Activated CD8-positive, alpha-beta memory T cell treated with anti-CD3 and anti-CD28 coated beads for 48 hours (primary cell): Measurements from ENCODE around the gene GUF1.

Source experiments
- DNase-seq, 3 experiments: peaks; one replicate each; pipeline ENCODE4 v3.0.0-alpha.2; 2020; ENCODE audit warnings: low read depth in 2 of 3, low spot score in 2 of 3

GUF1 gene, protein sequence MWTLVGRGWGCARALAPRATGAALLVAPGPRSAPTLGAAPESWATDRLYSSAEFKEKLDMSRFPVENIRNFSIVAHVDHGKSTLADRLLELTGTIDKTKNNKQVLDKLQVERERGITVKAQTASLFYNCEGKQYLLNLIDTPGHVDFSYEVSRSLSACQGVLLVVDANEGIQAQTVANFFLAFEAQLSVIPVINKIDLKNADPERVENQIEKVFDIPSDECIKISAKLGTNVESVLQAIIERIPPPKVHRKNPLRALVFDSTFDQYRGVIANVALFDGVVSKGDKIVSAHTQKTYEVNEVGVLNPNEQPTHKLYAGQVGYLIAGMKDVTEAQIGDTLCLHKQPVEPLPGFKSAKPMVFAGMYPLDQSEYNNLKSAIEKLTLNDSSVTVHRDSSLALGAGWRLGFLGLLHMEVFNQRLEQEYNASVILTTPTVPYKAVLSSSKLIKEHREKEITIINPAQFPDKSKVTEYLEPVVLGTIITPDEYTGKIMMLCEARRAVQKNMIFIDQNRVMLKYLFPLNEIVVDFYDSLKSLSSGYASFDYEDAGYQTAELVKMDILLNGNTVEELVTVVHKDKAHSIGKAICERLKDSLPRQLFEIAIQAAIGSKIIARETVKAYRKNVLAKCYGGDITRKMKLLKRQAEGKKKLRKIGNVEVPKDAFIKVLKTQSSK

DNA sequence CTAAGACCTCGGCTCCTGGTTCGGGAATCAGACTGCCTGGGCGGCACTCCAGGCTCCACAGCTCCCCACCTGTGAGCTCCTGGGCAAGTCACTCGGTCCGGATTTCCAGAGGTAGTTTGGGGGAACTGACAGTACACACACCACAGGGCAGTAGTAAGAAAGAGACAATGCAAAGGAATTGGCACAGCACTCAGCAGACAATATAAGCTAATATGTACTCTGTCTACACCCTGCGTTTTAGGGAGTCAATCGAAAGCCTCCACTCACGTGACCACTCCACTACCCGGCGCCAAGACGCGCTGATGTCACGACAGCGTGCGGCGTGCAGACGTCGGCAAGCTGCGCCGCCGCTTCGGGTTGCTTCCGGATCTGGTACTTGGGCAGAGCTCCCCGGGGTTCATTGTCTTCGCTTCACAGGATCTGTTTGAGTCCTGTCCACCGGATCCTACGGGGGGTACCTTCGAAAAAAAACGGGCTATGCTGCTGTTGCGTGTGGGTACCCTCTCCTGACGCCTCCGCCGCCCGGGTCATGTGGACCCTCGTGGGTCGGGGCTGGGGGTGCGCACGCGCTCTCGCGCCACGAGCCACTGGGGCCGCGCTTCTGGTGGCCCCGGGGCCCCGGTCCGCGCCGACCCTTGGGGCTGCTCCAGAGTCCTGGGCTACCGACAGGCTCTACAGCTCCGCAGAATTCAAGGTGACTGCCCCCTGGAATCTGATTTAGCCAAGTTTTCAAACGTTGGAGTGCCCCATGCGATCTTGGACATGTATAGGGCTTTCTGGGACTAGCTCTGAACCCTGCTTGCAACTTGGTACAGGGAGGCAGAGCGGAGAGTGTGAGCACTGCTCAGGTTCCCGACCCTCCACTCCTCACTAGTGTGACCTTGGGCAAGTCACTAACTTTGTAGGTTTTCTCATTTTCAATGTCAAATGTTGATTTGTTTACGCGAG, at the start of gene GUF1:
Gene GUF1 (plus strand): TSS at position 327 of the 948 bp plus-strand sequence. CDS start 203 bp downstream, at position 530.
- peak; percentile 60 to 73 (median 64) for DNase-seq

DNA sequence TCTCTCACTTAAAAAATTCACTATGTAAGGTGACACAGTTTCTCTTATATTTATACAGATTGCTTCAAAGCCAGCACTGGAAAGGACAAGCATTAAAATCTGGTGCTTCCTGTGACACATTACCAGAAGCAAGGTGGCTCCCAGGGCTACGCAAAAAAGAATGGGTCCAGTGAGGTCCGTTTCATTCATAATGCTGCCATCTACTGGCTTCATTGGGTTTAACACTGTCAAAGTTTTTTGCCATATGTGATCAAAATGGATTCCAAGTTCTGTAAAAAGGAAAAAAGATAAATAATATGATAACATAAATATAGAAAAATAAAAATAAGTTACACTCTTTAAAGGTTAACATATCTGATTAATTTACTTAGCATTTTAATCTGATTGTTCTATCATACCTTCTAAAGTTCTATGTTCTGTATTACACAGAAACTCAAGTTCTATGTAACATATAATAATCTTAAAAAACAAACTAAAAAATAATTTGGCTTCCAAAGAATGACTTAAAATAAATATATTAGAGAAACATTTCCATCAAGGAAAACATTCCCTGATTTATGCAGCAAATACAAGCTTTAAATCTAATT, 48.8 kb upstream of the GUF1 start:
- DNase-seq, result peak in 1 of 3 experiments; percentile 2

DNA sequence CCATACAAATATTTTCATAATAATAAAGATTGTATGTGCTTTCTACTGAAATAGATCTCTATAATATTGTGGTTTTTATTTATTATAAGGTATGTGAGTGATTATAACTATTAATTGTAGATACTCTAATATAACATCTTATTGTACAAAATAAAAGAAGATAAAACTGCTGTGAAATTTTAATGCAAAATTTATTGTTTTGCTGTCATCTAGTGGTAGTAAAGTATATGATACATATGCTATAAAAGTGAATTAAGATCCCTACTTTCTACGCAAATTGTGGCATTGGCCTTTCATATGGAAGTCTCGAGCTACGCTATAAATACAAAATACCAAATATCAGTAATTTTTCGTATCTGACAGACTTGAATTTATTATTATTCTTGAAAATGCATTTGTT, 46.1 kb upstream of the GUF1 start:
- no peak for DNase-seq

DNA sequence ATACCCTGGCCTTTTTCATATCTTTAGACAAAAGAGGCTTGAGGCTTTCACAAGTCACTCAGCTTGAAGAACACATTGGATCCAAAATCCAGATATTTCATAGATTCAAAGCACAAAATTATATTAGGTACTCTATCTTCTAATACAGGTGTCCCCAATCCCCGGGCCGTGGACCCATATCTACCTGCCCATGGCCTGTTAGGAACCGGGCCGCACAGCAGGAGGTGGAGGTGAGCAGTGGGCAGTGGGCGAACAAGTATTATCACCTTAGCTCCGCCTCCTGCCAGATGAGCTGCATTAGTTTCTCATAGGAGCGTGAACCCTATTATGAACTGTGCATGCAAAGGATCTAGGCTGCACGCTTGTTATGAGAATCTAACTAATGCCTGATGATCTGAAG, 45.5 kb upstream of the GUF1 start:
- no peak for DNase-seq

DNA sequence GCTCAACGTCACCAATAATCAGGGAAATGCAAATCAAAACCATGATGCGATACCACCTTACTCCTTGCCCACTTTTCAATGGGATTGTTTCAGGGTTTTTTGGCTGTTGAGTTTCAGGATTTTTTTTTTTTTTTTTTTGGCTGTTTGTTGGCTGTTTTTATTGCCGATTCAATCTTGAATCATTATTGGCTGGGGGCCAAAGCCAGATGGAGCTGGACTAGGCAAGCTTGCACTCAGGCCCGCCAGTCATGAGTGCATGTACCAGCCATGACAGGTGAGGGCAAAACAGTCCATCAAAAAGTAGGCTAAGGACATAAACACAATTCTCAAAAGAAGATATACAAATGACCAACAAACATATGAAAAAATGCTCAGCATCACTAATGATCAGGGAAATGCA, 40.1 kb upstream of the GUF1 start:
- no peak for DNase-seq

DNA sequence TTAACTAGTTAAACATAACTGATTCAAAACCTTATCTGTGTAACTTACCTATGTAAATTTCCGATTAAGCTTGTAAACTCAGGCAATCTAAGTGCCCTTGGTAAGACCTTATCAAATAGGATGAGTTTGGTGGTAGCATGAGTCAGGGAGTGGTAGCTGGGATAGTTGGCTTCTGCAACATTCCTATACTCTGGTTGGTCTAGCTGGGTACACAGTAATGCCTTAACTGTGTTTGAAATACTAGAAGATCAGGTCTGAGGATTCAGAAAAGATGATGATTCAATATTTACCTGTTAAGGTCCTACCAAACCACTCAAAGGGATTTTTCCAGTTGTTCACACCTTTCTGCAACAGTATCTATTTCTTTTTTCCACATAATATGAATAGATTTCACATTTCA, 32.1 kb upstream of the GUF1 start:
- no peak for DNase-seq

DNA sequence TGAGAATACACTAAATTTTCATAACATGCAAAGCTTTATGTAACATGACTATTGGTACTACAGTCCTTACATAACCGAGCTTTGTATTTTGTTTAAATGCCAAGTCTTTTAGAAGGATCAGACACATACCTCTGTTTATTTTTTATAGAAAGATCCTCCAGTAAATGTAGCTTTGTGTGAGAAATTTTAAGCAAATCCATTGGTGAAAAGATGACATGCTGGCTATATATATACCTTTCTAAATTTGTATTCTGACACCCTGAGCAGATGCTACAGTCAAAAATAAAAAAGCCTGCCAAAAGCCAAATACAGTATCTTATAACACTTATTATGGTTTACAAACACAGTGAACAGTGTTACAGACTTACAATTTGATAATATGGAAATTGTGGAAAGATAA, 26.8 kb upstream of the GUF1 start, which contains the start of gene YIPF7:
Gene YIPF7 (minus strand): TSS at position 201 of the 400 bp plus-strand sequence. CDS start 1,525 bp downstream, outside the sequence.
- no peak for DNase-seq

DNA sequence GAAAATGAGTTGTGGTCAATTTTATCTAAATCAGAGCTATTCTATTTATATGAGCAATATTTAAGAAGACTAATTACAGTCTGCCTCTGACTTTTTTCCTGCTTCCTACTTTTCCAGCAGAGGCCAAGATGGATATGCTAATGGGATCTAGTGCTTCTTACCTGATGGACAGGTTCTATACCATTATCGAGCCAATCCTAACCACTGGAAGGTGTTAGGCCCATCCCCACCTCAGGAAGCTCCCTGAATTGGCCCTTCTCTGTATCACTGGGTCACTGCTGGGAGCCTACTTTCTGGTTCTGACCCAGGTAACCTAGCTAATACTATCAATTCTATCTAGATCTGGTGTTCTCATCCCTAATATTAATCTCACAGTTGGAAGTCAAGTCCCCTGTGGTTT, 26.2 kb upstream of the GUF1 start:
- no peak for DNase-seq

DNA sequence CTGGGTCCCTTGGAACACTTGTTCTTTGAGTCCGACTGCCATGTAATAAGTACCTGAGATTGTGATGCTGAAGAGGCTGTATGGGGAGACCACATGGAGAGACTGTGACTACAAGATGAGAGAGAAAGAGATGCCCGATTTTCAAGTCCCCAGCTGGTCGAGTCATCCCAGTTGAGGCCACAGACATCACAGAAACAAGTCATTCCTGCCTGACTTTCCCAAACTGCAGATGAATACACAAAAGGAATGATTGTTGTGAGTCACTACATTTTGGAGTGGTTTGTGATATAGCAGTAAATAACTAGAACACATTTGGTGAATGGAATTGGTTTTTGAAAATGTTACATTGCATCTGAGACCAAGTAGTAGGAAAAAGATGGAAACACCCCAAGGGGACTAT, 17.8 kb upstream of the GUF1 start:
- no peak for DNase-seq

DNA sequence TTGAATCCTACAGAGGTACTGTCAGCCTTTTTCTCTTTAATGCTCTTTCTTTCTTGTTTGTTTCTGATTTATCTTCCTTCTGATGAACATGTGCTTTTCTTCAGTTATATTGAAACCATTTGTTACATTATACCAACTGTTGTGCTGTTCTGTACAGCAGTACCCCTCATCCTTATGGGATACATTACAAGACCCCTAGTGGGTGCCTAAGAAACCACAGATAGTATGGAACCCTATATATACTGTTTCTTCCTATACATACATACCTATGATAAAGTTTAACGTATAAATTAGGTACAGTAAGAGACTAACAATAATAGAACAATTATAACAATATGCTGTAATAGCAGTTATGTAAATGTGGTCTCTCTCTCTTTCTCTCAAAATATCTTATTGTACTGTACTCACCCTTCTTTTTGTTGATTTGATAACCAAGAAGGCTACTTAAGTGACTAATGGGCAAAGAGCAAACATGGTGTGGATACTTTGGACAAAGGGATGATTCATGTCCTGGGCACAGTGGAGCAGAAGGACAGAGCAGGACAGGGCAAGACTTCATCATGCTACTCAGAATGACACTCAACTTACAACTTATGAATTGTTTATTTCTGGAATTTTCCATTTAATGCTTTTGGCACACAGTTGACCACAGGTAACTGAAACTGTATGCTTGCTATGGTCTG, 16.1 kb upstream of the GUF1 start:
- DNase-seq, result no peak

DNA sequence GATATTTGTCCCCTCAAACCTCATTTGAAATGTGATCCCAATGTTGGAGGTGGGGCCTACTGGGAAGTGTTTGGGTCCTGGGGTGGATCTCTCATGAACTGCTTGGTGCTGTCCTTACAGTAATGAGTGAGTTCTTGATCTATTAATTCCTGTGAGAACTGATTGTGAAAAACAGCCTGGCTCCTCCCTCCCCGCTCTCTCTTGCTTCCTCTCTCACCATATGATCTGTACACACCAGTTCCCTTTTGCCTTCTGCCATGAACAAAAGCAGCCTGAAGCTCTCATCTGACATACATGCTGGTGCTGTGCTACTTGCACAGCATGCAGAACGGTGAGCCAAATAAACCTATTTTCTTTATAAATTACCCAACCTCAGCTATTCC, 15.6 kb upstream of the GUF1 start:
- DNase-seq, result no peak

DNA sequence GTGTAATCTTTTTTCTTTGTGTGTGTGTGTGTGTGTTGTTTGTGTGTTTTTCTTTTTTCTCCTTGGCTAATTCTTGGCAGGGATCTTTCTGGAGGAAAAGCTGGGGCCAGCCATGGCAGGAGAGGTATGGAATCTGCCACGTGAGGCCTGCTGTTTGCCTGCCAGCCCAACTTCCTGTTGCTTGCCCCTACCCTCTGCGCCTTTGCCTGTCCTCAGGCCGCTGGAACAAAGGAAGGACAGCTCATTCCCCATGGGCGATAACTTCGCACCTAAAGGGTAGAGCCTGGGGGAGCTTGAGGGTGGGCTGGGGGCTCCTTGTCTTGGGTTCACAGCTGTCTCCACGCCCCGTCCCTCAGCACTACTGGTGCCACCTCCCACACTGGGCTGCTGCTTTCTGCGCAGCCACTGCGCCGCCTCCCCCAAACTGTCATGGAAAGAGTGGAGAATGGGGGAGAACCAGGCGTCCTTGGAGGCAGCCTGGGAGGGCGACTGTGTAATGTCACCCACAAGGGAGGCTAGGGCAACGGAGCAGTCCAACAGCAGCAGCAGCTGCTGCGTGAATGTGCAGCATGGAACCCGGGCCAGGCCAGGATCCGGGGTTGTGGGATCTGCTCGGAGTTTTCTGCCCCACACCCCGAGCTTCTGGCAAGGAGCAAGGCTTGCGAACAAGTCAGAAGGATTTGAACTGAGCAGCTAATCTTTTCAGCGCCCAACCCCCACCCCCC, 14.5 kb upstream of the GUF1 start:
- no peak for DNase-seq

DNA sequence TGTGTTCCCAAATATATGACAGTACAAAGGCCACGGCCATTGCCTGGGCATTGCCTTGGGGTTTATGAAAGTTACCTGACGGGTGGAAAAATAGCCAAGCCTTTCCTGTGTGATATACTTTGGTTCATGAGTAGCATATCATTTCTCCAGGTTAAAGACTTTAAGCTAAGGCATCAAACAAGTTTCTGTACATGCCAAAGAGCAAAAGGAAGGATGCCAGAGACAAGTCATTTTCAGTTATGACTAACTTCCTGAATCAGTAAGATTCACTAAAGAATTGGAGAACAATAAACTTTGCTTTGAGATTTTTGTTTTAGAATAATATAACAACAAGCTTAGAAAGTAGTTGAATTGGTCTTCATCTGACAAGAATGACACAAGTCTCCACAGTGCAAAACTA, 9.7 kb upstream of the GUF1 start:
- no peak for DNase-seq

DNA sequence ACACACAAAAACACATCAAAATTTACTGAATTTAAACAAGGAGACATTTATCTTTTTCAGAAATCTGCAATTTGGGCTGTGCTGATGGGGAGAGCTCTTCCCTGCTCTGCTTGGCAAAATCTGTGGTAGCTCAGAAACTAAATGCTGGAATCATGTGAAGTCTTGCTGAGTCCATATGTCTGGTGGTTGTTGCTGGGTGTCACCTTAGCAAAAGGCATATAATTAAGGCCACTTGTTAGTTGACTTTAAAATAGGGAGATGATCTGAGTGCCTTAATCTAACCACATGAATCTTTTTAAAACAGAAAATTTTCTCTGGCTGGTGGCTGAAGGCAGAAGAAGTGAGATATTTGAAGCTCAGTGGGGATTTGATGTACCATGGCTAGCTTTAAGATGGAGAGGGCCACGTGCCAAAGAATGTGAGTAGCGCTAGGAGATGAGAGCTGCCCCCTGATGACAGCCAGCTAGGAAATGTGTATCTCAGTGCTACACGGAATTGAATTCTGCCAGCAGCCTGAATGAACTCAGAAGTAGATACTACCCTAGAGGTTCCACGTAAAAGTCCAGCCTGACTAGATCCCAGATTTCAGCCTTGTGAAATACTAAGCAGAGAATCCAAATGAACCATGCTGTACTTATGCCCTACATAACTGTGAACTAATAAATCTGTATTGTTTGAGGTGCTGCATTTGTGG, 7.6 kb upstream of the GUF1 start:
- DNase-seq, result no peak

DNA sequence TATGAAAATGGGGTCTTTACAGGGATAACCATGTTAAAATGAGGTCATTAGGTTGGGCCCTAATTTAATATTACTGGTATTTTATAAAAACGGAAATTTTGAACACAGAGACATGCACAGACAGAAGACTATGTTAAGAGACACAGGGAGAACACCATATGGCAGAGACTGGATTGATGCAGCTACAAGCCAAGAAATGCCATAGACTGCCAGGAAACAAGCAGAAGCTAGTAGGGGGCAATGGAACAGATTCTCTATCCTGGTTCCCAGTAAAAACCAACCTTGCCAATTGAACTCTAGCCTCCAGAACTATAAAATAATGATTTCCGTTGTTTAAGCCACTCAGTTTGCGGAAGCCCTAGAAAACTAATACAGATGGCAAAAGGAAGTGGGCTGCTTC, 6.6 kb upstream of the GUF1 start:
- DNase-seq, result no peak

DNA sequence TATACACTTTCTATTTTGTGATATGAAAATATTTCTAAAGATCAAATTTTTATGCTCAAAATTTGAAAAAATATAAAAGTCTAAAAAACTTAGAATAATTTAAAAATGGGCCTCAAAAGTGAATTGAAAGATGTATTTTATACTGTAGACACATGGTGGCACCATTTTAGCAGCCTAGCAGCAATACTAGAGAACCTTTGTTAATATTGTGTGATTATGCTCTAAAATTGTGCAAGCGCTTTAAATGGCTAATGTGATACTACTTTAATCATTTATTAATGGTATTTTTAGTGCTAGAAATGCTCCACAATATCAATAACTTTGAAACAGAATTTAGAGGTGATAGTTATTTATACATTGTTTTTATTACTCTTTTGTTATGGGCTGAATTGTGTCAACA, 3.7 kb upstream of the GUF1 start:
- no peak for DNase-seq

DNA sequence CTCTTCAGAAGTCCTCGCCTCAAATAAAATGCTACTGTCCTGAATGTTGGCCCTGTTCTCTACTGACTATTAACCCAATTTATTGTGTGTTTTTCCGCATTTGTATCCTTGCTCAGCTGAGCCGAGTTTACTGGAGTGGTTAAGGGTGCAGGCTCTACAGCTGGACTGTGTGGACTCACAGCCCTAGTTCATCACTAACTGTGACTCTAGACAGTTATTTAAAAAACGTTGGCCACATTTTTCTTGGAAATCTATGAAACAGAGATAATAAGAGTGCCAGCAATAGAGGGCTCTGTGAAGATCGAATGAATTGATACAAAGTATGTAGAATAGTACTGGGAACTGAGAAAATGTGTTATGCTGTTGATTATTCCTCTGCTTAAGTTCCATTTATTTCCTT, 2.9 kb upstream of the GUF1 start:
- no peak for DNase-seq

DNA sequence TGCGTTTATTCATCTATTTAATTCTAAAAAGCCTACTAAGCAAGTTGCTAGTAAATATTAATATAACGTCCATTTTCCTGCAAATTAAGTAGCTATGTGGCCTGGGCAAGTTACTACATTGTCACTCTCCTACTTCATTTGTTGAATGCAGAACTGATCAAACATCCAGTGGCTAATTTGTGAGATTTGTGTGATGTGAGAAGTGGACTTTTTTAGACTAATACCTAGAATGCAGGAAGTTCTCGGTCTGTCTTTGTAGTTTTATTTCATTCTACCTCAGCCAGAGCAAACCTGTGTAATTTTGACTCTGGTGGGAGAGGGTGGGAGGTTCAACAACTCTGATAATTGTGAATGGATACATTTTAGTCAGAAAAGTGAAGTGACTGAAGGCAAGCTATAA, 840 bp downstream of the GUF1 start:
- no peak for DNase-seq

DNA sequence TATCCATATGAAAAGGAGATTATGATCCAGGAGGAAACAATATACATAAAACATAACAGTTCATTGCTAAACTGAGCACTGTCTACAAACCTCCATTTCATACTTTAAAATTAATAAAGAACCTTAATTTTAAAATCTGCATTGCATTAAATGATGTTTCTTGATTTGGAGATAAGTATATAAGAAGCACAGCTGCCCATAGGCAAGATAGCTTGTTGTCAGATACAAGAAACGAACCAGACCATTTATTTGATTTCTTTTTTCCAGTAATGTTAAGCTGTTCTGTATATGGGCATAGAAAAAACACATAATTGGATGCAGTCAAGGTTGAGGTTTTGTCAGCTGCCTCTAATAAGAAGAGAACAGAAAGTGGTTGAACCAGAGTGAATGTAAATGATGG, 6.4 kb downstream of the GUF1 start:
- DNase-seq, result no peak
